Panc1 (cell line): ENCODE data around the gene TLCD3B.

Experiments
- CTCF ChIP-seq: fragments of 450-650 bp; IDR thresholded peaks from 2 replicates; pipeline ENCODE4 v1.5.1; 2017; ENCODE audit warnings: mild to moderate bottlenecking
- REST ChIP-seq, 2 experiments: IDR thresholded peaks; 2 replicates each; pipeline ENCODE4 v1.6.1; 2011 to 2012; ENCODE audit warnings: low read depth in 2 of 2, control low read depth in 1 of 2, low read length in 1 of 2, mild to moderate bottlenecking in 1 of 2, moderate library complexity in 1 of 2; ENCODE audit not compliant: insufficient read depth in 1 of 2

- TF ChIP-seq CTCF (no peak), REST (IDR thresholded peaks at IDR 0.05; ENCODE audit: insufficient read depth in 1 of 2, low read depth in 2 of 2, low read length in 1 of 2) (no peak)
Observed at GRCh38 chr16:30060836-30061554, 29.9 kb upstream of the TLCD3B start.
